RCC 7860 (cell line): Measurements from ENCODE around the gene PDZRN4.
"Not testable (repeated sequence)": the region's sequence is repeated elsewhere in the genome, so short reads cannot be mapped to it uniquely, and the experiment has no call there.

Source experiments
- DNase-seq: peaks from one replicate; pipeline ENCODE4 v3.0.0-alpha.2; 2015; ENCODE audit warnings: low spot score
- FAIRE-seq: peaks from 2 replicates; lab custom pipeline; 2012; peaks lifted over from hg19 to GRCh38; lab: Jason Lieb, UNC

Gene PDZRN4

GRCh38 chr12:41545761-41546160 is 357.6 kb downstream of the PDZRN4 start:
- FAIRE-seq: no peak
- DNase-seq: no peak

- DNase-seq, FAIRE-seq: not testable (repeated sequence)
Measured at GRCh38 chr12:41547071-41547470, 359.0 kb downstream of the PDZRN4 start.

GRCh38 chr12:41548926-41549325 is 360.8 kb downstream of the PDZRN4 start:
- FAIRE-seq (no peak), DNase-seq (no peak)

- FAIRE-seq (no peak), DNase-seq (no peak)
Measured at GRCh38 chr12:41552588-41552987, 364.5 kb downstream of the PDZRN4 start.

GRCh38 chr12:41556176-41556575 is 368.1 kb downstream of the PDZRN4 start:
- DNase-seq: no peak

GRCh38 chr12:41557344-41557743 is 369.2 kb downstream of the PDZRN4 start:
- FAIRE-seq (no peak), DNase-seq (no peak)

More at GRCh38 chr12:41556176-41556575, 368.1 kb downstream of the PDZRN4 start:
- FAIRE-seq: no peak

GRCh38 chr12:41558671-41559070 is 370.6 kb downstream of the PDZRN4 start:
- no peak for DNase-seq

GRCh38 chr12:41563051-41563450 is 374.9 kb downstream of the PDZRN4 start:
- DNase-seq: no peak

More at GRCh38 chr12:41558671-41559070, 370.6 kb downstream of the PDZRN4 start:
- no peak for FAIRE-seq

GRCh38 chr12:41564816-41565215 is 376.7 kb downstream of the PDZRN4 start:
- no peak for FAIRE-seq
- DNase-seq: no peak

More at GRCh38 chr12:41563051-41563450, 374.9 kb downstream of the PDZRN4 start:
- FAIRE-seq: no peak

- DNase-seq: no peak
- FAIRE-seq: no peak
Measured at GRCh38 chr12:41566703-41567102, 378.6 kb downstream of the PDZRN4 start.

GRCh38 chr12:41573445-41573844 is 385.3 kb downstream of the PDZRN4 start:
- no peak for DNase-seq
- no peak for FAIRE-seq

GRCh38 chr12:41576925-41577324 is 388.8 kb downstream of the PDZRN4 start:
- DNase-seq: no peak
- no peak for FAIRE-seq

- DNase-seq (no peak), FAIRE-seq (no peak)
Measured at GRCh38 chr12:41577995-41578394, 389.9 kb downstream of the PDZRN4 start.

- FAIRE-seq: no peak
- DNase-seq: no peak
Measured at GRCh38 chr12:41585784-41586183, 397.7 kb downstream of the PDZRN4 start.

GRCh38 chr12:41587574-41587973 is 399.5 kb downstream of the PDZRN4 start:
- FAIRE-seq (no peak), DNase-seq (no peak)

GRCh38 chr12:41589878-41590277 is 401.8 kb downstream of the PDZRN4 start:
- FAIRE-seq (no peak), DNase-seq (no peak)

- DNase-seq: no peak
- FAIRE-seq: no peak
Measured at GRCh38 chr12:41596190-41596589, 408.1 kb downstream of the PDZRN4 start.

GRCh38 chr12:41604830-41605229 is 416.7 kb downstream of the PDZRN4 start:
- DNase-seq (peak; percentile 76), FAIRE-seq (peak; percentile 59)

- DNase-seq (no peak), FAIRE-seq (no peak)
Measured at GRCh38 chr12:41605545-41606305, 417.6 kb downstream of the PDZRN4 start.

GRCh38 chr12:41606468-41607445 is 418.6 kb downstream of the PDZRN4 start:
- FAIRE-seq: no peak
- DNase-seq: no peak

- no peak for FAIRE-seq
- DNase-seq: no peak
Measured at GRCh38 chr12:41612892-41613557, 424.9 kb downstream of the PDZRN4 start.
